ENCODE data around the gene MYO1D. TPM values are rescaled to one million over a fixed set of nuclear protein-coding genes. Genes with fewer than 3 reads are reported as not detected.

MYO1D gene
- total RNA-seq, 2 experiments from 2014 or later, result 0.09 to 0.89 TPM

GRCh38 chr17:32849879-32850278 lies 27.0 kb downstream of the MYO1D start:
- Histone ChIP-seq H3K4me3 (ENCODE audit: low read depth, low read length, poor library complexity, severe bottlenecking) (no peak overlapping the region), H4K20me1 (ENCODE audit: insufficient read depth, low read length) (no peaks in the 10 kb centered on the region), H2AFZ (ENCODE audit: low read length) (no peak overlapping the region), H3K4me1 (ENCODE audit: insufficient read depth, low read length, poor library complexity, severe bottlenecking) (no peaks in the 10 kb centered on the region), H3K79me2 (ENCODE audit: insufficient read depth, low read depth, low read length) (no peaks in the 10 kb centered on the region), H3K36me3 (ENCODE audit: insufficient read depth, low read length) (no peaks in the 10 kb centered on the region), H3K9me2 (ENCODE audit: insufficient read depth, low read length) (no peaks in the 10 kb centered on the region), H3K4me2 (ENCODE audit: low read length) (no peak overlapping the region), H3K27ac (ENCODE audit: low read depth, low read length, poor library complexity, severe bottlenecking) (no peak overlapping the region), H3K9me3 (ENCODE audit: low read length) (no peaks in the 10 kb centered on the region)
- POLR2A ChIA-PET, result no interaction called here
- intact Hi-C loops (cut with micrococcal nuclease; ENCODE audit: unreplicated experiment), result no loop called here
- TF ChIP-seq EZH2phosphoT487 (IDR thresholded peaks at IDR 0.05; ENCODE audit: borderline replicate concordance, low read depth, low read length), result no peak
- no peak for TF ChIP-seq CTCF (conservative IDR thresholded peaks at IDR 0.05; ENCODE audit: low read length)
- no peak for DNase-seq (ENCODE audit: low spot score)
- CTCF ChIA-PET (ENCODE audit: unreplicated experiment), result no interaction called here
- BruUV-seq (replicated peaks), result no TSS peak

GRCh38 chr17:32847977-32848376 lies 28.9 kb downstream of the MYO1D start:
- CTCF ChIA-PET (ENCODE audit: unreplicated experiment), result no interaction called here
- TF ChIP-seq CTCF (conservative IDR thresholded peaks at IDR 0.05; ENCODE audit: low read length) (no peak), EZH2phosphoT487 (IDR thresholded peaks at IDR 0.05; ENCODE audit: borderline replicate concordance, low read depth, low read length) (no peak)
- POLR2A ChIA-PET, result no interaction called here

GRCh38 chr17:32846143-32846542 lies 30.8 kb downstream of the MYO1D start:
- no peaks in the 10 kb centered on the region for H4K20me1 ChIP-seq (ENCODE audit: insufficient read depth, low read length)
- H3K4me3 ChIP-seq (ENCODE audit: low read depth, low read length, poor library complexity, severe bottlenecking), result no peak overlapping the region
- no peaks in the 10 kb centered on the region for H3K9me3 ChIP-seq (ENCODE audit: low read length)
- no peaks in the 10 kb centered on the region for H3K36me3 ChIP-seq (ENCODE audit: insufficient read depth, low read length)
- no peak for TF ChIP-seq EZH2phosphoT487 (IDR thresholded peaks at IDR 0.05; ENCODE audit: borderline replicate concordance, low read depth, low read length)
- TF ChIP-seq CTCF (conservative IDR thresholded peaks at IDR 0.05; ENCODE audit: low read length), result no peak
- no peaks in the 10 kb centered on the region for H3K9me2 ChIP-seq (ENCODE audit: insufficient read depth, low read length)
- no peak for DNase-seq (ENCODE audit: low spot score)
- H3K4me2 ChIP-seq (ENCODE audit: low read length), result no peak overlapping the region
- H2AFZ ChIP-seq (ENCODE audit: low read length), result no peak overlapping the region
- ChIA-PET CTCF (ENCODE audit: unreplicated experiment) (no interaction called here), POLR2A (interaction anchor here (0.7 kb wide), 1 partner anchor 442 kb away, joined by 3 read pairs; no protein-coding TSS in a partner anchor)
- intact Hi-C loops (cut with micrococcal nuclease; ENCODE audit: unreplicated experiment), result no loop called here
- H3K27ac ChIP-seq (ENCODE audit: low read depth, low read length, poor library complexity, severe bottlenecking), result no peak overlapping the region
- no peaks in the 10 kb centered on the region for H3K4me1 ChIP-seq (ENCODE audit: insufficient read depth, low read length, poor library complexity, severe bottlenecking)
- BruUV-seq (replicated peaks), result no TSS peak
- no peaks in the 10 kb centered on the region for H3K79me2 ChIP-seq (ENCODE audit: insufficient read depth, low read depth, low read length)

More at GRCh38 chr17:32847977-32848376, 28.9 kb downstream of the MYO1D start:
- intact Hi-C loops (cut with micrococcal nuclease; ENCODE audit: unreplicated experiment), result no loop called here
- no peaks in the 10 kb centered on the region for H4K20me1 ChIP-seq (ENCODE audit: insufficient read depth, low read length)
- H3K4me3 ChIP-seq (ENCODE audit: low read depth, low read length, poor library complexity, severe bottlenecking), result no peak overlapping the region
- no peak overlapping the region for H2AFZ ChIP-seq (ENCODE audit: low read length)
- no peaks in the 10 kb centered on the region for H3K79me2 ChIP-seq (ENCODE audit: insufficient read depth, low read depth, low read length)
- no peaks in the 10 kb centered on the region for H3K9me3 ChIP-seq (ENCODE audit: low read length)
- no peak for DNase-seq (ENCODE audit: low spot score)
- no peaks in the 10 kb centered on the region for H3K4me1 ChIP-seq (ENCODE audit: insufficient read depth, low read length, poor library complexity, severe bottlenecking)
- no peaks in the 10 kb centered on the region for H3K9me2 ChIP-seq (ENCODE audit: insufficient read depth, low read length)
- no peak overlapping the region for H3K27ac ChIP-seq (ENCODE audit: low read depth, low read length, poor library complexity, severe bottlenecking)
- BruUV-seq (replicated peaks), result no TSS peak
- H3K36me3 ChIP-seq (ENCODE audit: insufficient read depth, low read length), result no peaks in the 10 kb centered on the region
- H3K4me2 ChIP-seq (ENCODE audit: low read length), result no peak overlapping the region
